Measurements from ENCODE around the gene TMEM167B. TPM values are rescaled to one million over a fixed set of nuclear protein-coding genes. Genes with fewer than 3 reads are reported as not detected.

Gene TMEM167B
- total and polyA plus RNA-seq, 2 of the 8 experiments (the other 6 are each of a cell fraction or from before 2014, with no cell fraction given), result 3.6 to 14.8 TPM

DNA sequence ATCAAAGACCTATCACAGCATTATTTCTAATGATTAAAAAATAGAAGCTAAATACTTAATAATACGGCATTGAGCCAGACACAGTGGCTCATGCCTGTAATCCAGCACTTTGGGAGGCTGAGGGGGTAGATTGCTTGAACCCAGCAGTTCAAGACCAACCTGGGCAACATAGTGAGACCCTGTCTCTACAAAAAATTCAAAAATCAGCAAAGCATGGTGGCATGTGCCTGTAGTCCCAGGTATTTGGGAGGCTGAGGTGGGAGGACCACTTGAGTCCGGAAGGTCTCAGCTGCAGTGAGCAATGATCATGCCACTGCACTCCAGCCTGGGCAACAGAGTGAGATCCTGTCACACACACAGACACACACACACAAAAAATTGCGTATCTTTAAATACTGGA, 25.4 kb upstream of the TMEM167B start (continued):
- TF ChIP-seq TAF1 (IDR thresholded peaks at IDR 0.05; ENCODE audit: low read depth, low read length) (no peak), SRF (IDR thresholded peaks at IDR 0.05; ENCODE audit: low read depth, low read length) (no peak), JUND (IDR thresholded peaks at IDR 0.05; ENCODE audit: low read length) (no peak), CHD2 (IDR thresholded peaks at IDR 0.05; ENCODE audit: low read length) (no peak)

Data from H1 (cell line).